ENCODE measurements around the gene ARL14.
"Not testable (repeated sequence)": the region's sequence is repeated elsewhere in the genome, so short reads cannot be mapped to it uniquely, and the experiment has no call there.

Gene ARL14

DNA sequence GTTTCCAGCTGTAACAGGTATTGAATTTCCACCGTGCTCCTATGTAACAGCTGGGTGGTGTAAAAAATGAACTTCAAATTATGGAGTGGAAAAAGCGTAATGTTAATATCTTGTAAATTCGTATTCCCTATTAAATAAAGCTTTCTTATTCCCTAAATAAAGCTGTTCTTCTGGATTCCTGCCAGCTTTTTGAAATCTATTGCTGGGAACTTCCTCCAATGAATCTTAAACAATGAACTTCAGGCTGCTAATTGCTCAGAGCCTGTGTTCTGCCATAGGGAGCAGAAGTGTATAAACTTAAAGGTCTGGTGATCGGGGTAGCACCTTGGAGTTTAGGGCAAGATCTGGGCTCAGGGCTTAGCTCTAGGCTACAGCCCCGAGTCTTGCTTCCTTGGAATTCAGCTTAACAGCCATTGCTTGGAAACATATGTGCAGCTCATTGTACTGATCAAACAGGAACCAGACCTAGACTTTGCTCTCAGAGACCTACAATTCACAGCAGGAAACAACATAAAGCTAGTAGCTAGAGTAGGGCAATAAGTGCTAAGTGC is 1.4 kb downstream of the ARL14 start:
- DNase-seq: no peak

DNA sequence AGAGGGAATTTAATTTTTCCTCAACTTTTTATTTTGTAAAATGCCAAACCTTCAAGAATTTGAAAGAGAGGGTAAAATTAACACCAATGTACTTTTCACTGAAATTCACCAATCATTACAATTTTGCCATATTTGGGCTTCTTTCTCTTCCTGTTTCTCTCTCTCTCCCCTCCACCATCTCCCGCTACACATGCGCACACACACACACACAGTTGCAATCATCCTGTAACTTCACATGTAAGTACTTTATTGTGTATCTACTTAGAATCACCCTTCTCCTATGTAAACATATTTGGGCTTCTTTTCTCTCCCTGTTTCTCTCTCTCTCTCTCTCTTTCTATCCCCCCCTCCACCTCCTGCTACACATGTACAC is 7.4 kb downstream of the ARL14 start:
- DNase-seq: no peak

DNA sequence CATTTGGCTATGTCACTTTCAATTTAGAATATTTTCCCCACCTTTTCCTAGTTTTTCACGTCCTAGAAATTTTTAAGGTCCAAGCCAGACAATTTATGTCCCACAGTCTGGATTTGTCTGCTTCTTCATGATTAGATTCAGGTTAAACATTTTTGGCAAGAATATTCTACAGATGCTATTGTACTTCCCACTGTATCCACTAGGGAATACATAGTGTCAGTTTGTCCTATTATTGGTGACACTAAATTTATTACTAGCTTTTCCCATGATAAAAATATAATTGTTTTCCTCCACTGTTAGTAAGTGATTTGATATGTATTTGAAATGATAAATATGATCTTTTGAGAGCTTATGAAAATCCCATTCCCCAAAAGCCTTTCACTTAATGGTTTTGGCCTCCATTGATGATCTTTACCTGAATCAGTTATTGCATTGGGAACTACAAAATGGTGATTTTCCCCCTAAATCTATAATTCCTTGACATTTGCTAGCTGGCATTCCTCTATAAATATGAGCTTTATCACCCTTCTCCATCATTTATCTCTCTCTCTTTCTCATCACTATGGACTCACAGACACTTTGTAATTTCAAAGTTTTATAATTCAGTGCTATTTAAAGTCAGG is 8.3 kb downstream of the ARL14 start:
- no peak for DNase-seq

DNA sequence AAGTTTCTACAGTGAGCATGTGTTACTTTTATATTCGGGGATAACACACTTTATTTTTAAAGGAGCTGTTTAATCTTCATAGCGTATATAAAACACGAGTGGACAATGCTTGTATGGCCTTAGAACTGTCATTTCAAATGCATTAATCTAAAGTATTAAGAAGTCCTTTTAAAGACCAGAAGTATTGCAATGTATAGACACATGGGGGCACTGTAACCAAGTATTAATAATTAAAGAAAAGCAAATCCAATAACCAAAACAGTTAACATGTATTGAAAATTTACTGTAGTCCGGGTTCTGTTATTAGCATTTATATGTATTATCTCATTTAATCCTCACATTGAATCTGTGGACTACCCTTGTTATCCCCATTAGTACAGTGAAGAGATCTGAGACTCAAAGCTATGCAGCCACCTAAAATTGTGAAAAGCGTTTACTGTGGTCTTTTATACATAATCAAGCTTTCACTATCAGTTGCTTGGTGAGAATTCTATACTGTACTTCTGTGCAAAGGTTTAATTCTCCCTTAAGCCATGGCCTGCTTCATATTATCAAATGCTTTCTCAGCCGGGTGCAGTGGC is 10.1 kb downstream of the ARL14 start:
- DNase-seq: no peak

DNA sequence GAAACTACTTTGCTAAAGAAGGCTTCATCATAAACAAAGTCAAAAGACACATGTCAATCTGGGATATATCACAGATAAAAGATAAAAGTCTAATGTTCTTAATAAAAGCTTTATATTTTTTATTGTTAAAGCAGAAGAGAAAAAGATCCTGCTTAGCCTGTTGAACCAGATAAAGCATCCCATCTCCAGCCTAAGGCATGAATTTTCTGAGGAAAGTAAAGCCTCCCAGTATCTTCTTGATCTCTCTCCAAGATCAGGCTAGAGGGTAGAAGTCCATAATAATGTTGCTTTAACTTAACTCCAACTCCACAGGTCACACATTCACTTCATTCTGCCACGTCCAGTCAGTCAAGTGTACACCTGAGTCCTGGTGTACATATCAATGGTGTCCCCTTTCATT is 14.2 kb downstream of the ARL14 start:
- no peak for DNase-seq

DNA sequence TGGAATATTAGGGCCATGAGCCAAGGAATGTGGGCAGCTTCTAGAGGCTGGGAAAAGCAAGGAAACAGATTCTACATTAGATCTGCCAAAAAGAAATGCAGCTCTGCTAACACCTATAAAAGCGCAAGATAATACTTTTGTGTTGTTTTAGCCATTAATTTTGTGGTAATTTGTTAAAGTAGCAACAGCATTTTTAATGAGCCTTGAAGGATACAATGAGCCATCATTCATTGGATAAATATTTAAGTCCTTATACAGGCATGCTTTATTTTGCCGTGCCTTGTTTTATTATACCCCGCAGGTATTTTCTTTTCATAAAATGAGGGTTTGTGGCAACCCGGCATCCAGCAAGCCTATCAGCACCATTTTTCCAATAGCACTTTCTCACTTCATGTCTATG is 15.0 kb downstream of the ARL14 start:
- DNase-seq: no peak

DNA sequence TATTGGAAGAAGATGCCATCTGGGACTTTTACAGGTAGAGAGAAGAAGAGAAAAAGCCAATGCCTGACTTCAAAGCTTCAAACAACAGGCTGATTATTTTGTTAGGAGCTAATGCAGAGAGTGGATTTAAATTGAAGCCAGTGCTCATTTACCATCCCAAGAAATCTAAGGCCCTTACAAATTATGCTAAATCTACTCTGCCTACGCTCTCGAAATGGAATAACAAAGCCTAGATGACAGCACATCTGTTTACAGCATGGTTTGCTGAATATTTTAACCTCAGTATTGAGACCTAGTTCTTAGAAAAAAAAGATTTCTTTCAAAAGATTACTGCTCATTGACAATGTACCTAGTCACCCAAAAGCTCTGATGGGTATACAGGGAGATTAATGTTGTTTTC is 16.2 kb downstream of the ARL14 start:
- no peak for DNase-seq

DNA sequence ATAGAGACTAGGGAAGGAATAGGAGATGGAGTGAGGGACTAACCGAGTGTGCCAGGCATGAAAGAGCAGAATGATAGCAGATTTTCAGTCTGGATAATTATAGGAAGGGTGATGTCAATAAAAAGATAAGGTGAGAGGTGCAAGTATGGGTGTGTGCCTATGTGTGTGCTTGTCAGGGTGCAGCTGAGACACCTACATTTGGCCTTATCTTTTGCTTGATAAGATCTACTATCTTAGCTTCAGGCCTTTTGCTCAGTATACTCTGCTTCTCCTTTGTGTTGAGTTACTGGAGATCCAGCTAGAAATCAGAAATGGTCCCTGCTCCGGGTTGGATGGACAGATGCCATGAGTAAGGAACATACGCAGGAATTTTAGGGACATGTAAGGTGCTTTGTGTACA is 17.4 kb downstream of the ARL14 start:
- no peak for DNase-seq

DNA sequence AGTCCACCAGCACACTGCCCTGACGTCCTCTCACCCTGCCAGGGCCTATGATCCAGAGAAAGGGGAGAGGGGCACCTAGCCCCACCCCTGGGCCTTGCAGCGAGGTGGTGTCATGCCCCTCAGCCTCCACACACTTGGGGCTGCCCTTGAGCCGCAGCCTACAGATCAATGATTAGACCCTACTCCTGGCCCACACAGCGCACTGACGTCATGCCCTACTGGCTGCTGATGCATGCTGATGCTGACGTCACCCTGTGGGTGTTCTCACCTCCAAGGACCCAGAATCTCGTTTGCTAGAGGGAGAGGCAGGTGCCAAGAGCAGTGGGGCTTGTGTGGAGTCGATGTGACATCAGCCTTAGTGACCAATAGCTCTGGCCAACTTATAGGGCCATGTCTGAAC is 18.0 kb downstream of the ARL14 start:
- no peak for DNase-seq

DNA sequence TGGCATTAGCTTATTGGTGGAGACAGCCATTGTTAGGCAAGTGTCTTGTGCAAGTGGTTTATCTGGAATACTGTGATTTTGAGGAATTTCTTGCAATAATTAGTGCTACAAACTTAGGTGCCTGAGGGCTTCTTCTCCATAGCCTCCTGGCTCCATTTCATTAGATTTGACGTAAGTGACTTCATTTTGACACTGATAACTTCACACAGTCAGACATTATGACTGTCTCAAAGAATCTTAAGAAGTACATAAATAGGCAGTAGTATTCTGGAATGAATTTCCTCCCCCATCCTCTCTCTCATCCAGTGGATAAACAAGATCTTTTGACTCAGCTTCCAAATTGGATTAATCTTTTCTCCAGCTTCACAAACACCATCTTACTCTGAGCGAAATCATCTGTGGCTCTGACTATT is 19.0 kb downstream of the ARL14 start:
- no peak for DNase-seq

DNA sequence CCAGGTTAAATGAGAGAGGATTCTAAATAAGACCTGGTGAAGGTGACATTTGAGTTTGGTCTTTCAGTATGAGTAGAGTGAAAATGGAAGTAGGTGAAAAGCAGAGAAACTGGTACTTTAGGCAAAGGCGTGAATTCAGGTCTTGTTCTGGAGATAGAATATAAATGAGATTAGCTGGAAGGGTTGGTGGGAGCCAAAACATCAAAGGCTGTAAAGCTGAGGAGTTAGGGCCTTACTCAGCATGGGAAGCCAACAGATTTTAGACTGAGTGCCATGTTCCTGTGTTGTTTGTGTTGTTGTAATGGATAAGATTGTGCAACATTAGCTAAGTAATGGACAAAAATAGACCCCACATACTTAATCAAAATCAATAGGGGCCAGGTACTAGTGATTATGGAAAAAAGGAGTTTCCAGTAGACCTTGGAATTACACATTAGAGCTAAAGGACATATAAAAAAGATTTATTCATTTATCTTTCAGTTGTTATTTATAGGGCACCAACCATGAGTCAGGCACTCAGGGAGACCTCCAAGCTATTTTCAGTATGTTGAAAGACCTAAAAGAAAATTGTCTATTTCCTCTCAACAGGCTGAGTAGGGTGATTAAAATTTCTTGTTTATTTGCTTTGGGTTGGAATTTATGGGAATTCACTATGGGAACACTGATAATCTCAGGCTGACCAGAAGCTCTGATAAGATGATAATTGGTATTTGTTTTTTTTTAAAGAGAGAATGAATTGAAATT is 20.8 kb downstream of the ARL14 start:
- no peak for DNase-seq

DNA sequence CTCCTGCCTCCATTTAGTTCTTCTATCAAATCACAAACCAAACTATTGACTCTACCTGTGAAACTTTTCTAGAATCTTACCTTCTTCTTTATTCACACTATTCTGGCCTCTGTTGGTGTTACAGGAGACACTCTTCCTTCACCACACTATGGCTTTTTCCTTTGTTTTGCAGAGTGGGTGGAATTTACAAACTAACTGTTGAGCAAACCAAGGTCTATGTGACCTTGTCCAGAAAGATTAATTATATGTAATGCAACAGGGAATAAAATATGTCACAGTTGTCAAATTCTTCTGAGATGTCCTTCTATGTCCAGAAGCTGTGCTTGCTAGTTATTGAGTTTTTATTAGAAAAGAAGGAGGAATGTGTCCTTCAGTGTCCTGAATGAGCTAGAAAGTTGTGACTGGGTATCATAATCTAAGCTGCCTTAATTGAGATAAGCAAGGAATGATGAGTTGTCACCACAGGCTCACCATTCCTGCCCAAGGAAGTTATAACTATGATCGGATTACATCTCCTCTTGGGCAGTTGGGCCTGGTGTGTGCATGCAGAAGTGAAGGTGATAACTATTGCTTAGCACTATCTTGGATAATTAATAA is 21.7 kb downstream of the ARL14 start:
- no peak for DNase-seq

DNA sequence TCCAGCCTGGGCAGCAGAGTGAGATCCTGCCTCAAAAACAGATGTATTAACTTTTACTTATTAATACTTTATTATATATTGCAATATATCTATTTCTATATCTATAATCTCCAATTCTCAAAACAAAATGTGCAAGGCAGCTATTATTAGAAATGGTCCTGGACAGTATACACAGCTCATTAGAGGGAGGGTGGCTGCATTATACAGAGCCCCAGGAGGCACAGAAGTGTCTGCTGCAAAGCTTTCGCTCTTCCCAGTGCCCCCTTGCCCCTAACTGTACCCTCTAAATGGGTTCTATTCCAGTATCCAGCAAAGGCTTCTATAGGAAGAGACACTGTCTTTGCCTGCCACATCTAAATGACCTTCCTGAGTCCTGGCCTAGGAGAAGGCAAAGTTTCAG is 24.5 kb downstream of the ARL14 start:
- DNase-seq: no peak

DNA sequence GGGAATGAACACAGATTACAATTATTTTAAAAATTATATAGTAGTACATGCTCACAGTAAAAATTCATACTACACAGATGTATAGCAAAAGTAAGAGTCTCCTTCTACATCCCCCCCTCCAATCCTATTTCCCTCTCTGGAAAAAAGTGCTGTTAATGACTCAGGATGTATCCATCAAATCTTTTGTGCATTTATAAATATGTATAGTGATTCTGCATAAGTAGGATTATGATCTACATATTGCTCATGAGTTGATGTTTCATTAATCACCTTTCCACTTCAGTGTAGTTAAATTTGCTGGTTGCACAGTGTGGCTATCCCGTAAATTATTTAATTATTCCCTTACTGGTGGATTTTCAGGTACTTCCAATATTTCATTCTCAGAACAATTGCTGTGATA is 25.3 kb downstream of the ARL14 start:
- no peak for DNase-seq

DNA sequence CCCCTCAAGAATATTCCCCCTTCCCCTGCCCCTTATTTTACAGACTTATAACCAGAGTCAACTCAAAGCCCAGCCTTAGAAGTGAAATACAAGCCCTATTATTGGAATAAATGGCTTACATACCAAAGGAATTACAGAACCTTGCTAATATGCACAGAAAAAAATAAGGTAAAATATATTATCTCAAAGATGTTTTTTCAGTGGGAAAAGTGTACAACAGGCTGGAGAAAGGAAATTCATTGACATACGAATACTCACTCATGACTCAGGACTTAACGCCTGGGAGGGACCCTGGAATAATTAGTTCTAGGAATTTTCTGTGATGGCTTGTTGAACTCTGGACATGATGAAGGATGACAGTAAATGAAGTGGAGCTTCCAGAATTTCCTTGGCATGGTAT is 27.0 kb downstream of the ARL14 start:
- no peak for DNase-seq

DNA sequence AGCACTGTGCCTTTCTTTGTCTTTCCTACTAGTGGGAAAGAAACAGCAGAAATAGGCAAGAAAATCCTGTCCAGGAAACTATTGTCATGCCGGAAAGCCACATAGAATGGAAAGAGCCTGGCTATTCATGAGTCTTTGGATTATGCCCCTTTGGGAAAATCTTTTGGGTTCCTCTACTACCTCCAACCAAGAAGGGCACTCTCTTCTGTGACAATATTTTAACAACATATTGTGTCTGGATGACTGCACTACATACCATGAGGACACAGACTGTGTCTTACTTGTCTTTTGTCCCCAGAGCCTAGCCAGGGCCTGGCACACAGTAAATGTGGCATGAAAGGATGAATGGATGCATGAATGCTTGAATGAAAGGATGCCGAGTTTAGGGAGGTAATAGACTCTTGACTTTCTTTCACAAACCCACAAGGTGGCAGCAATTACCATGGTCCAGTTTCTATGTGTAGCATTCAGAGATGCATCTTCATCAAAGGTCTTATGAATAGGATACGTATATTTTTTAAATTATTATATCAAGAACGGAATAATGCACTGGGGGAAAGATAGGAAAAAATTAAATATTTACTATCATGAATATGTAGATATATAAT is 30.3 kb downstream of the ARL14 start:
- DNase-seq: no peak

DNA sequence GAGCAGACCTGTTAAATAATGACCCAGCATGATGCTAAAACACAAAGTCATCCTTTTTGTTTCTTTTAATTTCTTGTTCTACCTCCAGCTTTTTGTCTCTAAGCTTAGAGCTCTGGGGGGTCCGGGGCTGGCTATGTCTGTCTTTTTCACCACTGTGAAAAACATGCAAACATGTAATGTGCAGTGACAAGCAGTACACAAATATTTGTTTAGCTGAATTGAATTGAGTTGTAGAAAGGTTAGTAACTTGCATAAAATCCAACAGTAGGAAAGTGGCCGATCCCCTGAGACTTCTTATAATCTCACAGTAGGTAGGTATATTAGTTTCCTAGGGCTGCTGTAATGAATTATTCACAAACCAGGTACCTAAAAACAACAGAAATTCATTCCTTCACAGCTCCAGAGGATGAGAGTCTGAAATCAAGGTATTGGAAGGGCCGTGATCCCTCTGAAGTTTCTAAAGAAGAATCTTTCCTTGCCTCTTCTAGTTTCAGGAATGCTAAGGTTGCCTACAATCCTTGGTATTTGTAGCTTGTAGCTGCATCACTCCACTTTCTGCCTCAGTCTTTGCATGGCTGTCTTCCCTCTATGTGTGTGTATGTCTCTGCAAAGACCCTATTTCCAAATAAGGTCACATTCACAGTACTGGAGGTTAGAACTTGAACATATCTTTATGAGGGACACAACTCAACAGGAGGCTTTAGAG is 32.7 kb downstream of the ARL14 start:
- no peak for DNase-seq

DNA sequence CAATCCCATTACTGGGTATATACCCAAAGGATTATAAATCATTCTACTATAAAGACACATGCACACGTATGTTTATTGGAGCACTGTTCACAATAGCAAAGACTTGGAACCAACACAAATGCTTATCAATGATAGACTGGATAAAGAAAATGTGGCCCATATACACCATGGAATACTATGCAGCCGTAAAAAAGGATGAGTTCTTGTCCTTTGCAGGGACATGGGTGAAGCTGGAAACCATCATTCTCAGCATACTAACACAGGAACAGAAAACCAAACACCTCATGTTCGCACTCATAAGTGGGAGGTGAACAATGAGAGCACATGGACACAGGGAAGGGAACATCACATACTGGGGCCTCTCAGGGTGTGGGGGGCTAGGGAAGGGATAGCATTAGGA is 36.2 kb downstream of the ARL14 start:
- DNase-seq: not testable (repeated sequence)

DNA sequence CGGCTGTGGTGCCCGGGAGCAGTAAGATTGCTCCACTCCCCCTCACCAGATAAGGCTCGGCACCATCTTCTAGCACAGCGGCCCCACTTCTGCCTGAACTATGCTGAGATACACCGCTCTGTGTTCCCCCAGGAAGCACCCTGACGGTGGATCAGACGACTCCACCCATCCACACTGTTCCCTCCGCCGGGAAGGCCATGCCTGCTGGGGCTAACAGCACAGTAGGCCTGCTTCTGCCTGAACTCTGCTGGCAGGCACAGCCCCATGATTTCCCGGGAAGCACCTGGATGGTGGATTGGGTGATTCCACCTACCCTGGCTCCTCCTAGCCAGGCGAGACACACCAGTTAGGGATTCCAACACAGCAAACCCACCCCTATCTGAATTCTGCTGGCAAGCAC is 42.8 kb downstream of the ARL14 start:
- no peak for DNase-seq

DNA sequence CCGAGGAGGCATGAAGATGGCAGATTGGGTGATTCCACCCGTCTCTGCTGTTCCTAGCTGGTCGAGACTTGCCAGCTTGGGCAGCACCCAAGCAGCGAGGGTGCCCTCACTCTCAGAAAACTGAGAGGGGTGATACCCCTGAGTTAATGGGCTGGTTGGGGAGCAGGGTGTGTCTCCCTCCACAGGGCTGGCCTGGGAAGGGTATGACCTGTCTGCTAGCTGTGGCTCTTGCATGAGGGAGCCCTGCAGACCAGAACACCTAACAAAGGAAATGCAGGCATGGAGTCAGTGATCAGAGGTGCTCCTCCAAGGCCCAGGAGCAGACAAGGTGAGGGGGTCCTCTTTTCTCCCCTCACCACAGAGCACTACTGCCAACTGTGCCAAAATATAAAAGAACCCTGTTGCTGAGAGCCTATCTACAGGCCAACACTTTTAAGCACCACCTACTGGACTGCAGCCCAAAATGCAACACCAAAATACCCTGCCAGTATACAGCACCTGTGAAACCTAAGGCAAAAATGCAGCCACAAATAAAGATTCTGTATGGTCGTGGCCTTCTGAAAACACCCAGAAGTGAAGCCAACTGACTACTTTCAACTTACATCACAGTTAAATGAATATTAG is 43.3 kb downstream of the ARL14 start:
- no peak for DNase-seq

DNA sequence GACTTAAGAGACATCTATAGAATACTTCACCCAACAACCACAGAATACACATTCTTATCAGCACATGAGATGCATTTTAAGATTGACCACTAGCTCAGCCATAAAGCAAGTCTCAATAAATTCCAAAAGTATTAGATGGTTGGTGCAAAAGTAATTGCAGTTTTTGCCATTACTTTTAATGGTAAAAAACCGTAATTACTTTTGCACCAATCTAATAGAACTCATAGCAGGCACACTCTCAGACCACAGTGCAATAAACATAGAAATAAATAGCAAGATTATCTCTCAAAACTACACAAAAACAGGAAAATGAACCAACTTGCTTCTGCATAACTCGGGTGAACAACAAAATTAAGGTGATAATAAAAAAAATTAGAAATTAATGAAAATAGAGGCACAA is 45.4 kb downstream of the ARL14 start:
- no peak for DNase-seq

DNA sequence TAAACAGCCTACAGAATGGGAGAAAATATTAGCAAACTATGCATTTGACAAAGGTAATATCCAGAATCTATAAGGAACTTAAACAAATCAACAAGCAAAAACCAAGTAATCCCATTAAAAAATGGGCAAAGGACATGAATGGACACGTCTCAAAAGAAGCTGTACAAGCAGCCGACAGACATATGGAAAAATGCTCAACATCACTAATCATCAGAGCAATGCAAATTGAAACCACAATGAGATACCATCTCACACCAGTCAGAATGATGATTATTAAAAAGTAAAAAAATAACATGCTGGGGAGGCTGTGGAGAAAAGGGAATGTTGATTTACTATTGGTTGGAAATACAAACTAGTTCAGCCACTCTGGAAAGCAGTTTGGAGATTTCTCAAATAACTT is 48.4 kb downstream of the ARL14 start:
- DNase-seq: no peak

Measured in stimulated activated CD8-positive, alpha-beta memory T cell treated with anti-CD3 and anti-CD28 coated beads, Interleukin-4, amount 100 ng/mL, for 48 hours (primary cell).